HCT116 (cell line): ENCODE data around the gene EPB41L4A. TPM values are rescaled to one million over a fixed set of nuclear protein-coding genes. Genes with fewer than 3 reads are reported as not detected.

Source experiments
- ATAC-seq: fragments of 200-7000 bp; cut with Tn5 transposase; 2 replicates; pipeline ENCODE4 v1.9.1; 2020; ENCODE audit warnings: mild to moderate bottlenecking, moderate library complexity
- BruUV-seq: library from RNA; stranded (reverse); fragments of 400-500 nt; replicated peaks from 2 replicates; lab custom pipeline; 2021; lab: Mats Ljungman, UMichigan
- CTCF ChIA-PET: fragments of 300-600 bp; sonication (Branson Sonifier 250); formaldehyde crosslinking; loops from one replicate; lab custom pipeline; 2021; ENCODE audit warnings: antibody characterized with exemption; lab: Charles Lee
- POLR2A ChIA-PET: fragments of 300-600, 350-600 bp; sonication (Branson Sonifier 250); formaldehyde crosslinking; loops from one replicate; lab custom pipeline; 2021; ENCODE audit warnings: antibody characterized with exemption; lab: Charles Lee
- RAD21 ChIA-PET, 2 experiments: fragments of 300-600 bp; sonication (Branson Sonifier 250); formaldehyde crosslinking; loops; one replicate each; lab custom pipeline; 2023; ENCODE audit warnings: low total read pairs in 2 of 2; ENCODE audit not compliant: uncharacterized antibody in 2 of 2, unreplicated experiment in 2 of 2, low non-redundant PET in 1 of 2; lab: Charles Lee
- DNase-seq: peaks from one replicate; pipeline ENCODE4 v3.0.0-alpha.2; 2010; ENCODE audit warnings: low read depth, low spot score
- H2AFZ ChIP-seq: fragments of 200-600 bp; shearing (Covaris generic), sonication (generic); 2 replicates; pipeline ENCODE4 v1.6.1; 2017; ENCODE audit warnings: low read depth, mixed run types, mixed read lengths, antibody characterized with exemption, low read length; ENCODE audit not compliant: poor library complexity, severe bottlenecking
- H3K27ac ChIP-seq: 2 replicates; pipeline ENCODE4 v1.5.1; 2012; ENCODE audit warnings: low read depth, low read length
- H3K27me3 ChIP-seq: fragments of 200-600 bp; sonication (generic); 2 replicates; pipeline ENCODE4 v1.6.1; 2016; ENCODE audit warnings: mixed run types, low read length, mixed read lengths; ENCODE audit not compliant: insufficient read depth
- H3K36me3 ChIP-seq, 2 experiments: fragments of 200-500 bp in 1 of 2; fragments of 200-600 bp in 1 of 2; sonication (Bioruptor generic) in 1 of 2; sonication (generic) in 1 of 2; 2 replicates each; pipeline versions ENCODE4 v1.5.1 to v1.6.1; 2014 to 2016; ENCODE audit warnings: low read length in 2 of 2, inconsistent platforms in 1 of 2, mixed read lengths in 1 of 2, mixed run types in 1 of 2; ENCODE audit not compliant: insufficient read depth in 2 of 2, control insufficient read depth in 1 of 2
- H3K4me1 ChIP-seq, 2 experiments: fragments of 200-600 bp in 1 of 2; sonication (generic) in 1 of 2; 2 replicates each; pipeline versions ENCODE4 v1.5.1 to v1.6.1; 2012 to 2017; ENCODE audit warnings: low read length in 2 of 2, inconsistent platforms in 1 of 2, mild to moderate bottlenecking in 1 of 2, mixed read lengths in 1 of 2, mixed run types in 1 of 2, moderate library complexity in 1 of 2; ENCODE audit not compliant: insufficient read depth in 2 of 2, control insufficient read depth in 1 of 2
- H3K4me2 ChIP-seq: fragments of 200-600 bp; sonication (generic); 2 replicates; pipeline ENCODE4 v1.6.1; 2017; ENCODE audit warnings: mixed run types, low read length, mixed read lengths
- H3K4me3 ChIP-seq, 2 experiments: fragments of 200-600 bp in 1 of 2; sonication (generic) in 1 of 2; replicated peaks in 1 of 2; 2 replicates each; pipeline ENCODE4 v1.5.1; 2011 to 2016; ENCODE audit warnings: low read length in 2 of 2, control low read depth in 1 of 2, low read depth in 1 of 2, mild to moderate bottlenecking in 1 of 2, mixed read lengths in 1 of 2, mixed run types in 1 of 2
- H3K79me2 ChIP-seq: fragments of 200-600 bp; sonication (generic); 2 replicates; pipeline ENCODE4 v1.6.1; 2017; ENCODE audit warnings: mild to moderate bottlenecking, mixed run types, low read length, moderate library complexity, mixed read lengths; ENCODE audit not compliant: insufficient read depth
- H3K9ac ChIP-seq: fragments of 200-600 bp; sonication (generic); 2 replicates; pipeline ENCODE4 v1.6.1; 2016; ENCODE audit warnings: low read length, mixed read lengths
- H3K9me2 ChIP-seq: fragments of 200-600 bp; sonication (generic), shearing (Covaris generic); 2 replicates; pipeline ENCODE4 v1.6.1; 2017; ENCODE audit warnings: mixed run types, mild to moderate bottlenecking, moderate library complexity; ENCODE audit not compliant: insufficient read depth
- H3K9me3 ChIP-seq, 2 experiments: fragments of 200-500 bp in 1 of 2; fragments of 200-600 bp in 1 of 2; sonication (Bioruptor generic) in 1 of 2; sonication (generic) in 1 of 2; 2 replicates each; pipeline ENCODE4 v1.6.1; 2014 to 2017; ENCODE audit warnings: low read length in 2 of 2, mixed read lengths in 2 of 2, inconsistent platforms in 1 of 2, low read depth in 1 of 2, mild to moderate bottlenecking in 1 of 2, mixed run types in 1 of 2, moderate library complexity in 1 of 2; ENCODE audit not compliant: control insufficient read depth in 1 of 2, insufficient read depth in 1 of 2
- H4K20me1 ChIP-seq: fragments of 200-600 bp; sonication (generic), shearing (Covaris generic); 2 replicates; pipeline ENCODE4 v1.6.1; 2017; ENCODE audit warnings: mixed run types, mild to moderate bottlenecking, moderate library complexity; ENCODE audit not compliant: insufficient read depth
- EGR1 ChIP-seq: IDR thresholded peaks from 2 replicates; pipeline ENCODE4 v1.6.1; 2012; ENCODE audit warnings: low read depth
- JUND ChIP-seq: IDR thresholded peaks from 2 replicates; pipeline ENCODE4 v1.6.1; 2012
- MAX ChIP-seq: IDR thresholded peaks from 2 replicates; pipeline ENCODE4 v1.6.1; 2012
- REST ChIP-seq: IDR thresholded peaks from 2 replicates; pipeline ENCODE4 v1.6.1; 2012; ENCODE audit warnings: low read depth
- SRF ChIP-seq: IDR thresholded peaks from 2 replicates; pipeline ENCODE4 v1.6.1; 2012; ENCODE audit warnings: low read depth
- intact Hi-C: fragments of 100-400 bp; cut with micrococcal nuclease; formaldehyde crosslinking; loops from 2 replicates; pipeline ENCODE4 v1.10.0; 2022
- total RNA-seq: library from RNA; stranded (reverse); gene quantifications from one replicate; pipeline ENCODE4 v1.2.1, GENCODE V29; 2021; ENCODE audit not compliant: unreplicated experiment
- TF ChIP-seq, protein P1 (sequence below): IDR thresholded peaks from 2 replicates; pipeline ENCODE4 v1.6.1; 2011; ENCODE audit warnings: mild to moderate bottlenecking, low read length, moderate library complexity; ENCODE audit not compliant: insufficient replicate concordance; ENCODE audit errors: extremely low read depth

The EPB41L4A gene
- total RNA-seq, 1 experiment from 2014 or later: 2.8 TPM

- ChIA-PET RAD21 (no interaction called here), POLR2A (no interaction called here), CTCF (no interaction called here)
- no peaks in the 10 kb centered on the region for H3K79me2 ChIP-seq
- no TSS peak for BruUV-seq
- H4K20me1 ChIP-seq: no peaks in the 10 kb centered on the region
- H3K27me3 ChIP-seq: no peaks in the 10 kb centered on the region
- no peak overlapping the region for H3K9ac ChIP-seq
- DNase-seq (no peak), ATAC-seq (no peak)
- H3K9me2 ChIP-seq: no peaks in the 10 kb centered on the region
- no peaks in the 10 kb centered on the region for H3K36me3 ChIP-seq
- intact Hi-C loops: no loop called here
- H3K9me3 ChIP-seq: no peaks in the 10 kb centered on the region
- H3K4me3 ChIP-seq: no peak overlapping the region
- H3K4me1 ChIP-seq: no peaks in the 10 kb centered on the region; a peak in 1 of 4 replicates
- TF ChIP-seq REST (no peak), SRF (no peak), JUND (no peak), EGR1 (no peak), MAX (no peak)
- TF ChIP-seq, protein P1, sequence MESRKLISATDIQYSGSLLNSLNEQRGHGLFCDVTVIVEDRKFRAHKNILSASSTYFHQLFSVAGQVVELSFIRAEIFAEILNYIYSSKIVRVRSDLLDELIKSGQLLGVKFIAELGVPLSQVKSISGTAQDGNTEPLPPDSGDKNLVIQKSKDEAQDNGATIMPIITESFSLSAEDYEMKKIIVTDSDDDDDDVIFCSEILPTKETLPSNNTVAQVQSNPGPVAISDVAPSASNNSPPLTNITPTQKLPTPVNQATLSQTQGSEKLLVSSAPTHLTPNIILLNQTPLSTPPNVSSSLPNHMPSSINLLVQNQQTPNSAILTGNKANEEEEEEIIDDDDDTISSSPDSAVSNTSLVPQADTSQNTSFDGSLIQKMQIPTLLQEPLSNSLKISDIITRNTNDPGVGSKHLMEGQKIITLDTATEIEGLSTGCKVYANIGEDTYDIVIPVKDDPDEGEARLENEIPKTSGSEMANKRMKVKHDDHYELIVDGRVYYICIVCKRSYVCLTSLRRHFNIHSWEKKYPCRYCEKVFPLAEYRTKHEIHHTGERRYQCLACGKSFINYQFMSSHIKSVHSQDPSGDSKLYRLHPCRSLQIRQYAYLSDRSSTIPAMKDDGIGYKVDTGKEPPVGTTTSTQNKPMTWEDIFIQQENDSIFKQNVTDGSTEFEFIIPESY: no peak
- H3K4me2 ChIP-seq: no peak overlapping the region
- H3K27ac ChIP-seq: no peak overlapping the region
- no peak overlapping the region for H2AFZ ChIP-seq
Observed at GRCh38 chr5:112320408-112320807, 98.7 kb downstream of the EPB41L4A start.
